Loucy (cell line): ENCODE results near the gene FGR.

Source experiments
- H2AFZ ChIP-seq: fragments of 200-600 bp; sonication (generic); 2 replicates; pipeline ENCODE4 v1.6.0; 2016; ENCODE audit warnings: antibody characterized with exemption, mild to moderate bottlenecking, low read length, moderate library complexity
- H3F3A ChIP-seq: fragments of 200-600 bp; 2 replicates; pipeline ENCODE4 v1.6.0; 2016; ENCODE audit warnings: antibody characterized with exemption, low read depth, mild to moderate bottlenecking
- H3K27me3 ChIP-seq: fragments of 200-600 bp; sonication (generic); 2 replicates; pipeline ENCODE4 v1.6.1; 2014; ENCODE audit warnings: low read length, mild to moderate bottlenecking; ENCODE audit not compliant: insufficient read depth, poor library complexity, severe bottlenecking
- H3K36me3 ChIP-seq: fragments of 200-600 bp; sonication (generic); 2 replicates; pipeline ENCODE4 v1.6.1; 2016; ENCODE audit warnings: low read length; ENCODE audit not compliant: insufficient read depth
- H3K4me1 ChIP-seq: fragments of 200-600 bp; sonication (generic); 2 replicates; pipeline ENCODE4 v1.5.1; 2014; ENCODE audit warnings: low read length, mild to moderate bottlenecking; ENCODE audit not compliant: insufficient read depth, poor library complexity, severe bottlenecking
- H3K4me2 ChIP-seq: fragments of 200-600 bp; sonication (generic); 2 replicates; pipeline ENCODE4 v1.6.0; 2014; ENCODE audit warnings: antibody characterized with exemption, low read length, low read depth, mild to moderate bottlenecking; ENCODE audit not compliant: poor library complexity, severe bottlenecking
- H3K4me3 ChIP-seq: fragments of 200-600 bp; sonication (generic); 2 replicates; pipeline ENCODE4 v1.5.1; 2014; ENCODE audit warnings: low read length, mild to moderate bottlenecking, mixed read lengths; ENCODE audit not compliant: poor library complexity, severe bottlenecking
- H3K79me2 ChIP-seq: fragments of 200-600 bp; sonication (generic); 2 replicates; pipeline ENCODE4 v1.6.1; 2014; ENCODE audit warnings: low read length; ENCODE audit not compliant: insufficient read depth
- H3K9ac ChIP-seq: fragments of 200-600 bp; sonication (generic); 2 replicates; pipeline ENCODE4 v1.6.0; 2014; ENCODE audit warnings: mild to moderate bottlenecking, low read depth, low read length, moderate library complexity; ENCODE audit not compliant: poor library complexity, severe bottlenecking
- H3K9me2 ChIP-seq: fragments of 200-600 bp; sonication (generic); replicated peaks from 2 replicates; pipeline ENCODE4 v1.6.1; 2016; ENCODE audit warnings: low read depth, low read length, mixed read lengths
- H3K9me3 ChIP-seq: fragments of 200-600 bp; sonication (generic); 2 replicates; pipeline ENCODE4 v1.6.1; 2014; ENCODE audit warnings: mild to moderate bottlenecking, antibody characterized with exemption, low read length, low read depth; ENCODE audit not compliant: insufficient read depth
- H4K20me1 ChIP-seq: fragments of 200-600 bp; sonication (generic); 2 replicates; pipeline ENCODE4 v1.6.0; 2014; ENCODE audit warnings: antibody characterized with exemption, low read length, mild to moderate bottlenecking; ENCODE audit not compliant: insufficient read depth, poor library complexity, severe bottlenecking
- CTCF ChIP-seq: fragments of 200-600 bp; sonication (generic); conservative IDR thresholded peaks from 2 replicates; pipeline ENCODE4 v1.5.1; 2014; ENCODE audit warnings: mild to moderate bottlenecking, antibody characterized with exemption, low read length
- EZH2phosphoT487 ChIP-seq: fragments of 200-600 bp; IDR thresholded peaks from 2 replicates; pipeline ENCODE4 v1.6.1; 2018; ENCODE audit warnings: antibody characterized with exemption, mild to moderate bottlenecking, moderate library complexity, borderline replicate concordance

FGR gene

GRCh38 chr1:27617420-27617819, 17.6 kb downstream of the FGR start:
- H3K36me3 ChIP-seq: no peaks in the 10 kb centered on the region
- H3K9me3 ChIP-seq: no peaks in the 10 kb centered on the region
- H3F3A ChIP-seq: peaks cover 7% of the 10 kb centered on the region; the same call in 1 of the 2 replicates
- no peaks in the 10 kb centered on the region for H3K27me3 ChIP-seq
- peak overlapping the region; percentile 75 for H3K9ac ChIP-seq
- H3K4me3 ChIP-seq: peak overlapping the region; percentile 44
- H3K4me1 ChIP-seq: peaks cover 34% of the 10 kb centered on the region
- no peaks in the 10 kb centered on the region for H3K9me2 ChIP-seq
- no peaks in the 10 kb centered on the region for H4K20me1 ChIP-seq
- no peaks in the 10 kb centered on the region for H3K79me2 ChIP-seq
- no peak for TF ChIP-seq EZH2phosphoT487
- no peak for TF ChIP-seq CTCF
- no peak overlapping the region for H2AFZ ChIP-seq
- peak overlapping the region; percentile 68 for H3K4me2 ChIP-seq

- Histone ChIP-seq H4K20me1 (no peaks in the 10 kb centered on the region), H3K9me3 (no peaks in the 10 kb centered on the region), H3K4me1 (peaks cover 34% of the 10 kb centered on the region), H3K4me3 (no peak overlapping the region), H3F3A (peaks cover 7% of the 10 kb centered on the region; the same call in 1 of the 2 replicates), H3K9me2 (no peaks in the 10 kb centered on the region), H2AFZ (no peak overlapping the region), H3K36me3 (no peaks in the 10 kb centered on the region), H3K9ac (peak overlapping the region; percentile 75), H3K79me2 (no peaks in the 10 kb centered on the region), H3K27me3 (no peaks in the 10 kb centered on the region), H3K4me2 (no peak overlapping the region)
- peak; percentile 75 for TF ChIP-seq CTCF
- no peak for TF ChIP-seq EZH2phosphoT487
Observed at GRCh38 chr1:27616441-27616840, 18.5 kb downstream of the FGR start.

- Histone ChIP-seq H3K9me3 (no peaks in the 10 kb centered on the region), H3K4me3 (no peak overlapping the region), H3K27me3 (no peaks in the 10 kb centered on the region), H3K9me2 (no peaks in the 10 kb centered on the region), H3K4me2 (no peak overlapping the region), H4K20me1 (no peaks in the 10 kb centered on the region), H3K4me1 (peaks cover 34% of the 10 kb centered on the region), H3F3A (peaks cover 7% of the 10 kb centered on the region; the same call in 1 of the 2 replicates), H3K79me2 (no peaks in the 10 kb centered on the region), H2AFZ (no peak overlapping the region), H3K36me3 (no peaks in the 10 kb centered on the region), H3K9ac (peak overlapping the region; percentile 75)
- TF ChIP-seq CTCF: no peak
- TF ChIP-seq EZH2phosphoT487: no peak
Observed at GRCh38 chr1:27615346-27616192, 19.4 kb downstream of the FGR start.
